H4 (cell line): Measurements from ENCODE around the gene TAP1. TPM values are rescaled to one million over a fixed set of nuclear protein-coding genes. Genes with fewer than 3 reads are reported as not detected.
"Not testable (repeated sequence)": the region's sequence is repeated elsewhere in the genome, so short reads cannot be mapped to it uniquely, and the experiment has no call there.

ENCODE experiments used
- DNase-seq: peaks from one replicate; pipeline ENCODE4 v3.0.0-alpha.2; 2015; ENCODE audit warnings: low spot score
- total RNA-seq: library from RNA; depleted of rRNA; stranded (reverse); fragments of >200 nt; shearing (Covaris generic); gene quantifications from 2 replicates; pipeline ENCODE4 v1.2.3, GENCODE V29; 2014

The TAP1 gene
- total RNA-seq, 1 experiment from 2014 or later, result 66.1 TPM

- no peak for DNase-seq
Measured at GRCh38 chr6:32839356-32839755, 14.1 kb downstream of the TAP1 start.

- peak; percentile 84 for DNase-seq
Measured at GRCh38 chr6:32838114-32838958, 15.2 kb downstream of the TAP1 start, which contains the start of gene TAP2. TSS of gene TAP2 (minus strand) at chr6:32838739. CDS start at chr6:32838233, 506 bp downstream.

GRCh38 chr6:32837651-32838113 lies 15.8 kb downstream of the TAP1 start:
- DNase-seq, result no peak

- DNase-seq, result no peak
Measured at GRCh38 chr6:32836873-32837272, 16.6 kb downstream of the TAP1 start.

- no peak for DNase-seq
Measured at GRCh38 chr6:32835167-32835893, 18.2 kb downstream of the TAP1 start.

GRCh38 chr6:32833664-32834063 lies 19.8 kb downstream of the TAP1 start:
- DNase-seq, result no peak

GRCh38 chr6:32832535-32832934 lies 21.0 kb downstream of the TAP1 start:
- DNase-seq, result no peak

GRCh38 chr6:32830936-32831335 lies 22.6 kb downstream of the TAP1 start:
- no peak for DNase-seq

- no peak for DNase-seq
Measured at GRCh38 chr6:32830017-32830416, 23.5 kb downstream of the TAP1 start.

- DNase-seq, result no peak
Measured at GRCh38 chr6:32829495-32829894, 24.0 kb downstream of the TAP1 start.

- no peak for DNase-seq
Measured at GRCh38 chr6:32827025-32827424, 26.5 kb downstream of the TAP1 start.

- peak; percentile 19 for DNase-seq
Measured at GRCh38 chr6:32825966-32826365, 27.5 kb downstream of the TAP1 start.

GRCh38 chr6:32819729-32820128 lies 33.8 kb downstream of the TAP1 start:
- DNase-seq, result peak; percentile 60

GRCh38 chr6:32818867-32819266 lies 34.6 kb downstream of the TAP1 start:
- no peak for DNase-seq

GRCh38 chr6:32816746-32817204 lies 36.7 kb downstream of the TAP1 start, which contains the start of gene HLA-DOB:
TSS of gene HLA-DOB (minus strand) at chr6:32817002. CDS start at chr6:32816951, 51 bp downstream.
- no peak for DNase-seq

GRCh38 chr6:32815996-32816395 lies 37.5 kb downstream of the TAP1 start:
- no peak for DNase-seq

GRCh38 chr6:32815115-32815514 lies 38.4 kb downstream of the TAP1 start:
- DNase-seq, result no peak

GRCh38 chr6:32814145-32814544 lies 39.4 kb downstream of the TAP1 start:
- DNase-seq, result no peak

- DNase-seq, result no peak
Measured at GRCh38 chr6:32809171-32809570, 44.3 kb downstream of the TAP1 start.

GRCh38 chr6:32807020-32807580 lies 46.4 kb downstream of the TAP1 start:
- DNase-seq, result no peak

- not testable (repeated sequence) for DNase-seq
Measured at GRCh38 chr6:32805404-32805803, 48.1 kb downstream of the TAP1 start.

GRCh38 chr6:32803416-32803815 lies 50.1 kb downstream of the TAP1 start:
- no peak for DNase-seq
